DMS153 (cell line): ENCODE measurements around the gene IL11RA.

ENCODE experiments used
- DNase-seq: peaks from one replicate; lab custom pipeline; 2025; lab: John Stamatoyannopoulos, UW

IL11RA gene

DNA sequence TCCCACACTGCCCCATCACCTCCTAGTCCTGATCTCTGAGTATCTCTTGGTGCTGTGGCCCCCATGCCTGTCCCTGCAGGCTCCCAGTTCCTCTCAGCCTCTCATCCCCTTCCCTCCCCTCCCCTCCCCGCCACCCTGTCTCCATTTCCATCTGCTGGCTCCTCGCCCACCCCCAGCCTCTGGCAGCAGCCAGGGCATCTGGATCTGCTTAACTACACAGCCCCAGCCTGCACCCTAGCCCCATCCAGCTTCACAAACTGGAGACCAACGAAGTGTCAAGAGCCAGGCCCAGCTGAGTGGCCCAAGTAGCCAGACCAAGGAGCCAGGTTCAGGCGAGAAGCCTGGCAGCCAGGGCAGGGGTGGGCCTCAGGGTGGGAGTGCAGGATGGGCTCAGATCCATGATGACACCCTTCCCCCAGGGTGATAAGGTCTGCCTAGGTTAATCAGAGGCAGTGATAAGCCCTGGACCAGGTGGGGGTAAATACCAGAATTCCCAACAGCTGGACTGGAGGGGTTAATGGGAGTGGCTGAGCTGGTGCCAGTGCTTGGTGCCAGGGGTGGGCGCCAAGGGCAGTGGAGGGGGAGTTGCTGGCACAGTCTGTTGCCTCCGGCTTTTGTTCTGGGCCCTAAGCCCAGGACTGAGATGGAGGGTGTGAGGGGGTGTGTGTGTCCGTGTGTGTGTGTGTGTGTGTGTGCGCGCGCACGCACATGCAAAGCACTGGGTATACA, 2.5 kb downstream of the IL11RA start:
- no peak for DNase-seq

DNA sequence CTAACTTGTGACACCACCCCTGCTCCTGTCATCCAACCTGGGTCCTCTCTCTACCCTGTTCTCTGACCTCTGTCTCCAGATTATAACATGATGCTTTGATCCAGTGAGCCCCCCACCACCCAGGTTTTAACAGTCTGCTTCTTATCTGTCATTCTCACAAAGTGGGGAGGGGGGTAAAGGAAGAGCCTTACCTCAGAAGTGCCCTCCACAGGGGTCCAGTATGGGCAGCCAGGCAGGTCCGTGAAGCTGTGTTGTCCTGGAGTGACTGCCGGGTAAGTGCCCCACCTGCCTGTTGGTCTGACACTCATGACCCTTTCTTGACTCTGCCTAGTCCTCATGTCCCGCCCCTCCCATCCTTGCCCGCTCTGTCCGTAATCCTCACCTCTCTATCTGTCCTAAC, 3.4 kb downstream of the IL11RA start:
- no peak for DNase-seq

- no peak for DNase-seq
Measured at GRCh38 chr9:34656992-34657391, 5.0 kb downstream of the IL11RA start.

- no peak for DNase-seq
Measured at GRCh38 chr9:34658461-34658860, 6.5 kb downstream of the IL11RA start.

GRCh38 chr9:34659592-34660253, 7.7 kb downstream of the IL11RA start:
- peak; percentile 5 for DNase-seq

GRCh38 chr9:34662526-34663302, 10.7 kb downstream of the IL11RA start, which contains the start of gene CCL27:
CCL27 (minus strand) TSS chr9:34662657; CDS start chr9:34662633, 24 bp downstream.
- DNase-seq = no peak

GRCh38 chr9:34663303-34663605, 11.3 kb downstream of the IL11RA start:
- DNase-seq = no peak

- DNase-seq = peak; percentile 7
Measured at GRCh38 chr9:34664281-34665066, 12.5 kb downstream of the IL11RA start.

- no peak for DNase-seq
Measured at GRCh38 chr9:34665067-34665380, 13.0 kb downstream of the IL11RA start.

- peak; percentile 91 for DNase-seq
Measured at GRCh38 chr9:34665381-34666250, 13.6 kb downstream of the IL11RA start.

GRCh38 chr9:34669809-34670562, 18.0 kb downstream of the IL11RA start:
- DNase-seq = no peak

DNA sequence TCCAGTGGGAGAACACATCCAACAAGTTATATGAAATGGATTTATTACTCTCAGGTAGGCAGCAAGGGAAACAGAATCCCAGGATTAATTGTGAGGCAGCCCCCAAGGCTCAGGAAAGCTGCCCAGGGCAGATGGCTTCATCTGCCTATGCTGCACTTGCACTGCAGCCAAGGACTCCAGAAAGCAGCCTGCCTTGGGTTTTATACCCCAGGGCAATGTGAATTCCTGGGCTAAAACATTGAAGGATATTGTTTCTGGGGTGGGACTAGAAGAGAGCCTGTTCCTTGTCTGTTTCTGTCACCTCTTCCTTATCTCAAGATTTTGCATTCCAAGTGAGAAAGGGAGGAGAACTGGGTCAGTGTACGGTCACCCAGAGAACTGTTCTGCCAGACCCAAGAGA, 19.3 kb downstream of the IL11RA start:
- DNase-seq = no peak

DNA sequence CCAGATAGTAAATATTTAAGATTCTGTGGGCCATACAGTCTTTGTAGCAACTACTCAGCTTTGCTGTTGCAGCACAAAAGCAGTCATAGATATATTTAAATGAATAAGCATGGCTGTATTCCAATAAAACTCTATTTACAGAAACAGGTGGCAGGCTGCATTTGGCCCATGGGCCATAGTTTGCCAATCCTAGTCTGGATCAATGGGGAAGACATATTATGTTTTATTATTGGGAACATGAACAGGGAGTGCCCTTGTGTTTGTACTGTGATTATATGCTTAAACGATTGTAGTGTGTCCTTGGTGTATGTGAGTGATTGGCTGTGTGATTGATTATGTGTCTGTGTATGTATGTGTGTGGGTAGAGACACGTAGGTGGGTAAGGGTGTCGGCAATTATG, 22.5 kb downstream of the IL11RA start:
- no peak for DNase-seq

GRCh38 chr9:34675048-34675714, 23.2 kb downstream of the IL11RA start:
- peak; percentile 6 for DNase-seq

GRCh38 chr9:34675869-34676268, 23.9 kb downstream of the IL11RA start:
- no peak for DNase-seq

GRCh38 chr9:34684145-34684544, 32.2 kb downstream of the IL11RA start:
- DNase-seq = no peak

- DNase-seq = no peak
Measured at GRCh38 chr9:34684816-34685215, 32.8 kb downstream of the IL11RA start.

DNA sequence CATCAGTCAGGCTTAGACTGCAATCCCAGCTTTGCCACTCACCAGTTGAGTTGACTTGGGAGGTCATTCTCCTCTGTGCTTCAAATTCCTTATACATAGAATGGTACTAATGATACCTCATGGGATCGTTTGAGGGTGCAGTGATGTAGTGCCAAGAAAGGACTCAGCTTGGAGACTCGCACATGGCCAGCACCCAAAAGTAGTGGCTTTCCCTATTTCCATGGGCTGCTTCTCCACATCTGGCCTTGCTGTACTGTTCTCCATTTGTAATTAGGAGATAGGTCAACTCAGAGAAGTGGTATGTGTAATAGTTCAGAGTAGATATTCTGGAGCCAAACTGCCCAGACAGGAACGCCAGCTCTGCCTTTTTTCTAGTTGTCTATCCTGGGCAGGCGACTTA, 33.6 kb downstream of the IL11RA start:
- no peak for DNase-seq

DNA sequence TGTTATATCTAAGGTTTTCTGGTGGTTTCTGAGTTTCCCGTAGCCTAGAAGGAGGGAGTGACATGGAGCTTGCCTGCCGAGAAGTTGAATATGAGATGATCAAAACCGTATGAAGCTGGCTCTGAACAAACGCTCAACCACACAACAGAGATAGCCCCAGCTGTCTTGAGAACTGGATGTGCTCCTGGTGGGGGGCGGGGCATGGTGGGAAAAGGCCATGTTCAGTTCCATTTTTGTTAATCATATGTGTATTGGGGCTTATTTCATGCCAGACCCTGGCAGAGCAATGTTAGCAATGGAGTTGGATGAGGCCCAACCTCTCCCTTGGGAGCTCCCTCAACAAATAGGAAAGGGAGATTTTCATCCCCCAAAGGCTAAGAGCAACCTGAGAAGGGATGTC, 34.2 kb downstream of the IL11RA start:
- DNase-seq = no peak

- DNase-seq = no peak
Measured at GRCh38 chr9:34686732-34687131, 34.7 kb downstream of the IL11RA start.
